Stimulated activated CD4-positive, alpha-beta T cell treated with anti-CD3 and anti-CD28 coated beads, Interleukin-1b, Interleukin-23, amount 100 ng/mL, for 24 hours (primary cell): Measurements from ENCODE around the gene MARK2.
"Not testable (repeated sequence)": the region's sequence is repeated elsewhere in the genome, so short reads cannot be mapped to it uniquely, and the experiment has no call there.

Source experiments
- DNase-seq, 4 experiments: peaks; one replicate each; pipeline ENCODE4 v3.0.0-alpha.2; 2020; ENCODE audit warnings: low read depth in 4 of 4, low spot score in 1 of 4

MARK2 gene

DNA sequence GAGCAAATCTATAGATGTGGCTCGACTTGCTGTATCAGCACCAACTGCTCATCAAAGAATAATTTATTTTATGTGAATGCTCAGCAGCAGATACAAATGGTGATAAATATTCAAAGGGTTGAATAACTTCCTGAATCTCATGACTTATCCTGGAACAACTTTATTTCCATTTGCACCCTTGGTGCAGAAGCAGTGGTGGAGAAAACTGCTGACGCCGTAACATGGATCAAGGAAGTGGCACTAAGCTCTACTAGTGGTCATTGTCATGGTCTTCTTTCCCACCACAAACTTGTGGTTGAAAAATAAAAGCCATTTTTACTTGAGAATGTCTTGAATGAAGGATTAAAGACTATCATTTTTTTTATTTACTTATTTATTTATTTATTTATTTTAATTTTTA is 14.6 kb downstream of the MARK2 start:
- DNase-seq = no peak

DNA sequence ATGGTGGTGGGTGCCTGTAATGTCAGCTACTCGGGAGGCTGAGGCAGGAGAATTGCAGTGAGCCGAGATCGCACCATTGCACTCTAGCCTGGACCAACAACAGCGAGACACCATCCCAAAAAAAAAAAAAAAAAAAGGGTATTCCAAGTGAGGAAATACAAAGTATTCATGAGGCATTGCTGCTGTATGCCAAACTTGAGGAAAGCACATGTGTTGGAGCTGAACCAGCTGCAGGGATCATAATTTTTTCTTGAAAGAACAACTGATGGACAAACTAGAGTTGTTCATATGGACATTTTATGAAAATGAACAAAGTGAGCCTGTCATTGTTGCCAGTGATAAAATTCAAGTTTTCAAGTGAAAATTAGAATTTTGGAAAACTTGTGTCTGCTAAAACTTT is 15.8 kb downstream of the MARK2 start:
- no peak for DNase-seq

DNA sequence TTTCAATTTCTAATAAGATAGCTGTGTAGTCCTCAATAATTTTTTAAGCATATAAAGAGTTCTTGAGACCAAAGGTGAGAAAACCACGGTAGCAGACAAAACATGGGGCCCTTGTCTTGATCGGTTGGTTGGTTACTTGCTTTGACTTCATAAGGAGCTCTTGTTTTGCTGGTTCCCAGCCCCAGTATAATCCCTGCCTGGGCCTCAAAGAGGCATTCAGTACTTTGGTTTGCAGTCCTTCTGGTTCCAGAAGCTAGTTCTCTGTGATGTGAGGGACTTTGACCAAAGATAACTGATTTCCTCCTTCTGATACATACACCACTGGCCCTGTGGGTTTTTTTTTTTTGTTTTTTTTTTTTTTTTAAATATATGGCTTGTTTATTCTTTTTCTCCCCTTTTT is 17.1 kb downstream of the MARK2 start:
- DNase-seq = no peak

DNA sequence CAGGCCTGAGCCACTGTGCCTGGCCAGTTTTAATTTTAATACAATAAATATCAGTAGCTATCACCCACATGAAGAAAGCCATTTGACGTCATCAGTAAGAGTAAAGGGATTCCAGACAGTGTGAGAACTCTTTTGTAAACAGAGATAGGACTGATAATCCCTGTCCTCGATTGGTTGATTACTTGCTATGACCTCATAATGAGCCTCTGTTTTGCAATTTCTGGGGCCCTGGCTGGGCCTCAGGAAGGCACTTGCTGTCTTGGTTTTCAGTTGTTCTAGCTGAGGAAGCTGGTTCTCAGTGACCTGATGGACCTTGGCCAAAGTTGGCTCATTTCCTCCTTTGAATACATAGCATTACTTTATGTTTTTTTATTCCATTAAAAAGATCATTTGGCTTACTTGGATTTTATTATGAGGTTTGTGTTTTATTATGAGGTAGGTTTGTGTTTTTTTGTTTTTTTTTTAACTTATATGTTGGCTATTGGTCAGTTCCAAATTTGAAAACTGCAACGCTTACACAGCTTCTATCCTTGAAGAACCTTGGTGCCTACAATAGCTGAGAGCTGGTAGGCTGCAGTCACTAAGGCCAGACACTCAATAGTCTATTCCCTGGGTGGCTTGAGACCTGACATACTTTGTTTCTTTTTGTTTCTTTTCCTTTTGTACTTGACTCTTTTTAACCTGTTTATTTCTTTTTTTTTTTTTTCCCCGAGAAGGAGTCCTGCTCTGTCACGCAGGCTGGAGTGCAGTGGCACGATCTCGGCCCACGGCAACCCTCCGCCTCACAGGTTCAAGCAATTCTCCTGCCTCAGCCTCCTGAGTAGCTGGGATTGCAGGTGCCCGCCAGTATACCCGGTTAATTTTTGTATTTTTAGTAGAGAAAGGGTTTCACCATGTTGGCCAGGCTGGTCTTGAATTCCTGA is 20.0 kb downstream of the MARK2 start:
- DNase-seq = no peak

DNA sequence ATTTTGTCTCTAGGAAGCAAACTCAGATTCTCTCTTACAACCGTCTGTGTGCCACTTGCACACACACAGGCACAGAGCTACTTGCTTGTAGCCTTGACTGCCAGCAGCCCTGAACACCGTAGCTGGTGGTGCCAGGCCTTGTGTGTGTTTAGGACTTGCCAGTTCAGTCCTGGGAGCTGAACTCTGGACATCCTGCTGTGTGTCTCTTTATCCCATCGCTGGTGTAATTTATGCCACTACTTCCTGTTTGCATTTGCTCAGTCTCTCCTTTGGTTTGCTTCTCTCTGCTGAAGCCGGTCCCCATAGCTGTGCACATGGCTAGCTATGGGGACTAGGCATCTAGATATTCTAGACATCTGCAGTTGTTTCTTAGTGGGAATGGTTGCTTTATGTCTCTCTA is 24.0 kb downstream of the MARK2 start:
- no peak for DNase-seq

DNA sequence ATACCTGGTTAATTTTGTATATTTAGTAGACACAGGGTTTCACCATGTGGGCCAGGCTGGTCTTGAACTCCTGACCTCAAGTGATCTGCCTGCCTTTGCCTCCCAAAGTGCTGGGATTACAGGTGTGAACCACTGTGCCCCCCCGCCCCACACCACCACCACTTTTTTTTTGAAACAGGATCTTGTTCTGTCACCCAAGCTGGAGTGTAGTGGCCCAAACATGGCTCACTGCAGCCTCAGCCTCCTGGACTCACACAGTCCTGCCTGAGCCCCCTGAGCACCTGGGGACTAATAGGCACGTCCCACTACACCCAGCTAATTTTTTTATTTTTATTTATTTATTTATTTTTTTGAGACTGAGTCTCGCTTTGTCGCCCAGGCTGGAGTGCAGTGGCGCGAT is 24.7 kb downstream of the MARK2 start:
- not testable (repeated sequence) for DNase-seq

DNA sequence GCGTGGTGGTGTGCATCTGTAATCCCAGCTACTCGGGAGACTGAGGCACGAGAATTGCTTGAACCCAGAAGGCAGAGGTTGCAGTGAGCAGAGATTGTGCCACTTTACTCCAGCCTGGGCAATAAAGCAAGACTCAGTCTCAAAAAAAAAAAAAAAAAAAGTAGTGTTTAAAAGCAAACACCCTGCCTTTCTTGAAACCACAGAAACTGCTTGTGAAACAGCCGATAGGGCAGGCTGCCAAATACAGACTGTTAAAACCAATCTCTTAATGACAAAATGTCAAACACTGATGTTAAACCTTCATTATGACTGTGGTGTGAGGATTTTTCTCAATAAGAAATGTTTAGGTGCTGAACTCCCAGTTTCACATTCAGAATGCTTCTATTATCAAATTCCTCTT is 27.3 kb downstream of the MARK2 start:
- peak; percentile 45 to 72 (median 56) for DNase-seq

DNA sequence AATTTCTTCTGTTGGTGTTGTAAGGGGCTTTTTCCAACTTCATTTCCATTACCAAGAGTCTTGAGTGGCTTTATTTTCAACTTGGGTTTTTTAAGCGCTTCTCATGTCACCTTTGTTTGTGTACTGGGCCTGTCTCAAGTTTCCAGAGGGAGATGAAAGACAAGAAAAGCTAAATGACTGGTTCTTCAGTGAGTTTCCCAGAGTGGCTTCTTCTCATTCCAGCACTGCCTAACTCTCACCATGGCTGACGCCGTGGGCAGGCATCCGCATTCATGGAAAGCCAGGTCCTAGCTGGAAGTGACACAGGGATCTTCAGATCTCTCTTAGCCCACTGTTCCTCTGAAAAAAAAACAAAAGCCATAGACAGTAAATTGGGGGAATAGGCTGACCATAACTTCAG is 28.6 kb downstream of the MARK2 start:
- no peak for DNase-seq

DNA sequence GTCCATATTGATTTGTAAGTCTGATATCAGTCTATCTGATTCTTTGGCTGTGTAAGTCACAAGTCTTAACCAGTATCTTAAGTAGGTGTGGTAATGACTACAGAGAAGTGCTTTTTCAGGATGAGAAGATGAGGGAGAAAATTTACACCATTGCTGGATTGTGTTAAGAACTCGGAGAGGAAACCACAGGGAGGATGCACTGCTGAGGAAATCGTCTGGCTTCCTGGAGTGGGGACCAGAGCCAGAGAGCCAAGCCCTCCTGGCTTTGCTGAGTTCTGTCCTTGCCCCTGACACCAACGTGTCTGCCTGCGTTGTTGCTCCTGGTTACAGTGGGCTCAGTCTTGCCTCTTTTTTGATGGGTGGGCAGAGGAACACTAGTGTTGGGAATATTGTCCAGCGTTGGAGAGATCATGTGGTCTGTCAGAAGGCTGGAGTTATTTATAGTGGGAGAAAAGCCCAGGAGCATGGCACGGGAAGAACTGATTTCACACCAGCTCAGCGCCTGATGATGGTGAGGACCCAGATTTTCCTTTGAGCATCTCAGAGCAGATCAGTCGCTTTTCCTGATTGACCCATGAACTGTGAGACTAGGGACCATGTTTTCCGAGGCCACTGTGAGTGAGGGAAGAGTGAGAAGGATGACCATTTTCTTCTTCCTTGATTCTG is 29.6 kb downstream of the MARK2 start:
- no peak for DNase-seq

DNA sequence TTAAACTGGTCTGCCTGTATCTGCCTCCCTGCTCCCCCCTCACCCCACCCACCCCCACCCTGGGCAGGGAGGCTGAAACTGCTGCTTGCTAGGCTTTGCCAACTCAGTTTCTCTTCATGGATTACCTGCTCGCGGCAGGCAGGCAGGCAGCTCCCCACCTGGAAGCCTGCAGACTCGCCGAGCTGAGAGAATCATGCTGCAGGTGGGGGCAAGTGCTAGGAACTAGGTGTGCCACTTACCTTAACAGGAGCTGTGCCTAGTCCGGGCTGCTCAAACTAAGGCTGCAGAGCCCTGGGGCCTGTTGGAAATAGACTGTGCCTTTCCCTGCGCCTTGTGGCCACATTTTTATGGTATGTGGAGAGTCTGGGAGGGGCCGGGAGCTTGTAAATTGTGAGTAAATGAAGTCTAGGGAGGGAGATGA is 30.3 kb downstream of the MARK2 start:
- no peak for DNase-seq

DNA sequence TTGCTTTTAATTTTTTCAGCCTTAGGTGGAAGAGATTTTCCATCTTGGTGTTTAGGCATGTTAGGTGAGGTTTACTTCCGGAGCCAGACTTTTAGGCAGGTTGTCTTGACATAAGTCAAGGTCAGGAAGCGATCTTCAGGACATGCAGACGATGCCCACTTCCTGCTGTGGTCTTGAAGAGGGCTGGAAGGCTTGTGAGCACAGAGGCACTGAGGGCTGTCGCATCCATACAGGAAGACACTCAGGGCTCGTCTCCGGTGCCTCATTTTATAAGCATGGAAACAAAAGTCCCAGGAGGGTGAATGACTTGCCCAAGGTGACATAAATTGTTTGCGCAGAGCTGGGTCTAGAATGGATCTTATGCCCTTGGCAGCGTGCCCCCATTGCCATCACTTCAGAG is 30.8 kb downstream of the MARK2 start:
- DNase-seq = no peak

DNA sequence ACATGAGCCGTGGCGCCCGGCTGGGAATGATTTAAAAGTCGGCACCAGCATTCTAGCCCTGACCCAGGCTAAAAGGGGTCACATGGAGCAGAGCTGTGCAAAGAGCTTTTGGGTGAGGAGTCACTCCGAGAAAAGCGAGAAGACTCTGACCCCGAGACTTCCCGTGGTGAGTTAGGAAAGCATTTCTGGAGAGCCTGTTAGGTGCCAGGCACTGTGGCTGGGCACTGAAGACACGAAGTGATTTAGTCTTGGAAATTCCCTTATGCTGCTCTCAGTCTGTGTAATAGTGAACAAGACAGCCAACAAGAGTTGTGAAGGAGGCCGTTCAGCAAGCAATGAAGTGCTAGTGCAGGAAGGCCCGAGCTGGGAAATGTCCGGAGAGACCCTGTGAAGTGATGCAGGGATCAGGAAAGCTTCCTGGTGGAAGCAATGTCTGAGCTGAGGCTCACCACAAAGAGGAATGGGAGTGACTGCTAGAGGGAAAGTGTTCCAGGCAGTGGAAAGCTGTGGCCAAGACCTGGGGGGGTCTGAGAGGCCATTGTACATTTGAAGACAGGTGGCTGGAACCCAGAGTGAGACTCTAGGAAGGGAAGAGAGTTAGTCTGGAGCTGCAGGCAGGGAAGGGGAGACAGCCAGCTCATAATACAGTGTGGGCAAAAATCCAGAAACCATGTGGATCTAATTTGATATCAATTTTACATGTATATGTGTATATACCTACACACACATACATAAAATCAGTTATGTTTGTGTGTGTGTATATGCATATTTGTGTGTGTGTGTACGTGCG is 31.6 kb downstream of the MARK2 start:
- DNase-seq = no peak

DNA sequence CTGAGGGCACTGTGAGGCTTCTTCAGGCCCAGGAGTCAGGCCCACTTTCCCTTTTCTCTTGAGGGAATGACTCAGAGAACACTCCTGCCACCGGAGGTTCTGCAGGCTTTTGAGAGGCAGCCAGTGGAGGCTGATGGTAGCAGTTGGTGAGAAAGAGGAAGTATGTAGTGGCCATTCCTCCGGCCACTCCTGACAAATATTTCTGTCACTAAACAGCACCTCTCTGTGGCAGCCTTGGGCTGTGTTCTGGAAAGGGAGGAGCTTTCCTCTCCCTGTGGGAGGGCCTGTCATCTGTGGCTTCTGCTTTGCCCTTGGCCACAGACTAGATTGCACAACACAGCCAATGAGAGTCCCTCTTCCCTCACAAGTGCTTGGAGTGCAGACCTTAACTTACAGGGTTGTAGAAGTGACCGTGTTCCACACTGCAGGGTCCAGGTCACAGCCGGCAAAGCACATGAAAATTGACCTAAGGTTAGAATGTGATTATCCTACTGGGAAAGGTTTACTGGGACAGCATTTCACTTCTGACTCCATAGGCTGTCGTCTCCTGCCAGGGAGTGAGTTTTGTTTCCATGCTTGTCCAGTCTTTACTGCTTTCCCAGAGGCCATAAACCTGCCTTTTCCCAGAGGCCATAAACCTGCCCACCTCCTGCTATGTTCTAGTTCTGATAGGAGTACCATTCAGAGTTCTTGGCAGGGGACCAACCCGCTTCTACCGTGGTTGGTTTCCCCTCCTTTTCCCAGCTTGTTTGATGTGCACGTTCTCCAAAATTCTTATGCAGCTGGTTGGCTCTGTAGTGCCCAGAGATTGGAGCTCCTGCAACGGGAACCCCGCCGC is 33.3 kb downstream of the MARK2 start:
- DNase-seq = peak in 1 of 4 experiments; percentile 21

DNA sequence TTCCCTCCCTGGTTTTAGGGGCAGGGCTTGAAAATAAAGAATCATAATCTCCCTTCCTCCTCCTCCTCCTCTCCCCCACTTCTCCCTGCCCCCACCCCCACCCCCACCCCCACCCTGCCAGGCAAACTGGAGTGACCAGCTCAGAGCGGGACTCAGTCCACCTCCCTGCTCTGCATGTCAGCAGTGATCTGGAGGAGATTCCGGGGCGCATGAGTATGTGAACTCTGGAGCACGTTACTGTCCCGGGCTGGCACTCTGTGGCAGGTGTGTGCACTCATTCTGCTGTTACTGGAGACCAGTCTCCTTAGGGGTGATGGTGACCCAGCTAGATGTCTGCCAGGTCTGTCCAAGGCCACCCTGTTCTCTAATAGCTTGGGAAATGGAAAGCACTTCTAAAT is 33.9 kb downstream of the MARK2 start:
- DNase-seq = no peak

DNA sequence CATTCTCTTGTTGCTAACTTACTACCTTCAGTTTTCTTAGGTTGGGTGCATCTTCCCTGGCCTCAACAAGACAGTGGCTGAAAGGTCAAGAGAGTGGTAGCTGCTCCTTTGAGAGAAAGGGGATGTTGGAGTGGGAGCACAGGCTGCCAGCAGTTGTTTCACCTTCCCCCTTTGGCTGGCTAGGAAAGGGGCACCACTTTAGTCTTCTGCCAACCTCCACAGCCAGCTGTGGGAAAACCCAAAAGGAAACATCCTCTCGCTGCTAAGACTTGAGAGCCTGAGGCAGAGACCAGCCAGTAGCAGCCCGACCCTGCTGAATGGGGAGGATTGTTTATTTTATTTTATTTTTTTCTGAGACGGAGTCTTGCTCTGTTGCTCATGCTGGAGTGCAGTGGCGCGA is 34.4 kb downstream of the MARK2 start:
- no peak for DNase-seq

DNA sequence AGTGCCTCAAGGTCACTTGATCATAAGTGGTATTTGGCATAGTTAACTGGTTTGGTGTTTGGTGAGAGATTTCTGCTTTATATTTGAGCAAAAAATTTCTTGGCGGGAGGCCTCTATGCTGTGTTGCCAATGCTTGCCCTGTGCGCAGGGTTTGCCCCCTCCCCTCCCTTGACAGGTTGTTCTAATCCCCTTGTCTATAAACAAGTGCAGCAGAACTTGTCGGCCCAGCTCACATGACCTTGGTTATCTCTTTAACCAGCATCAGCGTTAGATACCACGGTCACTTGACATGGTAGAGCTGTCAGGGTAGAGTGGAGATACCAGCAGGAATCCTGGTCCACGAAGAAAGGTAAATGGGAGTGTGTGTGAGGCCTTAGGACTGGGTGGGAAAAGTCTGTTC is 35.6 kb downstream of the MARK2 start:
- DNase-seq = no peak

DNA sequence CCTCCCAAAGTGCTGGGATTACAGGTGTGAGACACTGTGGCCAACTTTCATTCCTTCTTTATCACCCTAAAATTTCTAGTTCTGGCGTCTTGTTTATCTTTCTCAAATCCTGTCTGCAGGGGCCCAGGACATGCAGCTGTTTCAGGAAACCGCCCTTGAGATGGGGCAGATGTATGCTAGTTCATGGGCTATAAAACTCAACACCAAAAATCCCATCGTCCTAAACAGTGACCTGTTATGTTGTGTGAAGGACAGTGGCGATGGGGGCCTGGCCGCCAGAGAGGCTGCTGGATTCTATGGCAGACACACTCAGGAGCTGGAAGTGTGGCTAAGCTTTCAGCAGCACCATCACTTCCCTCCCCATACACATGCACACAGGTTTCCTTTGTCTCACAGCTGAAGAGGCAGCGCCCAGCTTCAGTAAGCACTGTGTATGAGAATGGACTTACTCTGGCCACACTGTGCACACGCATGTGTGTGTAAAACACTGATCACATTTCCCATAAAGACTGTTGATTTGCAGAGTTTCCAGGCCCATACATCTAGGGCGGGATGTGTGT is 36.7 kb downstream of the MARK2 start:
- DNase-seq = no peak

DNA sequence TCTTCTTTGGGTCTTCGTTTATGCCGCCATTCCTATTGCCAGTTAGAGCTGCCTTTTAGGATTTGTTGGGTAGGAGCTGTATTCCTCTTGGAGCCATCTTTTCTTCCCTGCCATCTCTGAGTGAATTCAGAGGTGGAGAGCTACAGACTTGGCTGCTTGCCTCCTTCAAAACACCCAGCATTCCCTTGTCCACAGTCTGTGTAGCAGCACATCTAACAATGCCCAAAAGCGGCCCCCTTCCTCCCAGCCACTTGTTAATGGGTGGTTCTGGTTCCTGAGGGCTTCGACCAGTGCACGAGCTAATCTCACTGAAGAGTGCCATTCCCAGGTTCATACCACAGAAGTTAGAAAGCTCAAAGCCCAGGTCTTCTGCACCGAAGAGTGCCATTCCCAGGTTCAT is 37.7 kb downstream of the MARK2 start:
- DNase-seq = no peak

DNA sequence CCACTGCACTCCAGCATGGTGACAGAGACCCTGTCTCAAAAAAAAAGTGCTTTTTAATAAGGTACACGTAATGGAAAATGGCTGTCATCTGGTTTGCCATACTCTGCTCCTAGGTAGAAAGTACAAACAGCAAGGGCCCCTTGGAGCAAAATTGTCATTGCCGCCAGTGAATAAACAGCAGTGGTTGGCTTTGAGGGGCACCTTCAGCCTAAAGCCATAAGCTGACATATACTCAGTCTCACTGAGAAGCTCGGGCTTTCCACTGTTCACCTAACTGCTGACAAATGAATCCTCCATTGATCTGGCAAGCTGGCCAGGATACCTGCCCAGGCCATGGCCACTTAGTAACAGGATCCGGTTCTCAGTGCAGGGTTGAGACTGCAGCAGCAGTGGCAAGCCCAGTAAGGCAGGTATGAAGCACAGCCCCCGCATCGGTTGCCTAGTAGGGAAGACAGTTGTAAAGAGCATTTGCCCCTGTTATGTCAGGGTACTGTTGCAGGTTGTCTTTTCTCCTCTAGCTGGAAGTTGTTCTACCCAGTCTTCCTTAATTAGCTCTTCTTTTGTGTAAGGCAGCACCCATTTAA is 38.8 kb downstream of the MARK2 start:
- no peak for DNase-seq
